HG03159 (cell line): ENCODE measurements around the gene IRF3.
"Not testable (repeated sequence)": the region's sequence is repeated elsewhere in the genome, so short reads cannot be mapped to it uniquely, and the experiment has no call there.

Experiments used
- ATAC-seq: cut with Tn5 transposase; IDR thresholded peaks from one replicate; pipeline ENCODE4 v1.9.1; 2021; ENCODE audit warnings: mild to moderate bottlenecking, moderate library complexity; ENCODE audit not compliant: unreplicated experiment

Gene IRF3

GRCh38 chr19:49626226-49626625, 39.4 kb downstream of the IRF3 start:
- no peak for ATAC-seq

GRCh38 chr19:49624967-49625910, 40.4 kb downstream of the IRF3 start:
- no peak for ATAC-seq

DNA sequence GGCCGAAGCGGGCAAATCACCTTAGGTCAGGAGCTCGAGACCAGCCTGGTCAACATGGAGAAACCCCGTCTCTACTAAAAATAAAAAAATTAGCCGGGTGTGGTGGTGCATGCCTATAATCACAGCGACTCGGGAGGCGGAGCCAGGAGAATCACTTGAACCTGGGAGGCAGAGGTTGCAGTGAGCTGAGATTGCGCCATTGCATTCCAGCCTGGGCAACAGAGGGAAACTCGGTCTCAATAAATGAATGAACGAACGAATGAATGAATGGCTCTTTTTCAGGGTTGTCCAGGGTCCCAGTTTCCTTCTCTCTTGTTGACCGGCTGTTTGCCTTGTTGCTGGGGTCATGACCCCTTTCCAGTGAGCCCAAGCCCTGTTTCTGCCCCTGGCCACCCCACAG, 47.8 kb downstream of the IRF3 start:
- ATAC-seq = not testable (repeated sequence)

DNA sequence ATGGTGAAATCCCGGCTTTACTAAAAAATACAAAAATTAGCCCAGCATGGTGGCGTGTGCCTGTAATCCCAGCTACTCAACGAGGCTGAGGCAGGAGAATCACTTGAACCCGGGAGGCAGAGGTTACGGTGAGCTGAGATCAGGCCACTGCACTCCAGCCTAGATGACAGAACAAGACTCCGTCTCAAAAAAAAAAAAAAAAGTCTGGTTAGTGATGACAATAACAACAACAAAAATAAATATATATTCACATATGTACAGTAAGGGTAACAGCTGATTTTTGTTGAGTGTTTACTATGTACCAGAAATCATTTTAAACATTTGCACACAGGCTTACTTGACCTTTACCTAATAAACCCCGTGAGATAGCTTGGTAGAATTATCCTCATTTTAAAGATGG, 48.7 kb downstream of the IRF3 start:
- ATAC-seq = no peak

- no peak for ATAC-seq
Observed at GRCh38 chr19:49616532-49616931, 49.1 kb downstream of the IRF3 start.

DNA sequence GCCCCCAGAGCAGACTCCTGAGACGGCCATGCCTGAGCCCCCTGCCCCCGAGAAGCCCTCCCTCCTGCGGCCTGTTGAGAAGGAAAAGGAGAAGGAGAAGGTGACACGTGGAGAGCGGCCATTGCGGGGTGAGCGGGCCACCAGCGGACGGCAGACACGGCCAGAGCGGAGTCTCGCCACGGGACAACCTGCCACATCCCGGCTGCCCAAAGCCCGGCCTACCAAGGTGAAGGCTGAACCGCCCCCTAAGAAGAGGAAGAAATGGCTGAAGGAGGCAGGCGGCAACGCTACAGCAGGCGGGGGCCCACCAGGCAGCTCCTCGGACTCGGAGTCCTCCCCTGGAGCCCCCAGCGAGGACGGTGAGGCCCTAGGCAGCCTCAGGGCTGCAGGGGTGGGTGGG, 49.8 kb downstream of the IRF3 start:
- ATAC-seq = no peak

DNA sequence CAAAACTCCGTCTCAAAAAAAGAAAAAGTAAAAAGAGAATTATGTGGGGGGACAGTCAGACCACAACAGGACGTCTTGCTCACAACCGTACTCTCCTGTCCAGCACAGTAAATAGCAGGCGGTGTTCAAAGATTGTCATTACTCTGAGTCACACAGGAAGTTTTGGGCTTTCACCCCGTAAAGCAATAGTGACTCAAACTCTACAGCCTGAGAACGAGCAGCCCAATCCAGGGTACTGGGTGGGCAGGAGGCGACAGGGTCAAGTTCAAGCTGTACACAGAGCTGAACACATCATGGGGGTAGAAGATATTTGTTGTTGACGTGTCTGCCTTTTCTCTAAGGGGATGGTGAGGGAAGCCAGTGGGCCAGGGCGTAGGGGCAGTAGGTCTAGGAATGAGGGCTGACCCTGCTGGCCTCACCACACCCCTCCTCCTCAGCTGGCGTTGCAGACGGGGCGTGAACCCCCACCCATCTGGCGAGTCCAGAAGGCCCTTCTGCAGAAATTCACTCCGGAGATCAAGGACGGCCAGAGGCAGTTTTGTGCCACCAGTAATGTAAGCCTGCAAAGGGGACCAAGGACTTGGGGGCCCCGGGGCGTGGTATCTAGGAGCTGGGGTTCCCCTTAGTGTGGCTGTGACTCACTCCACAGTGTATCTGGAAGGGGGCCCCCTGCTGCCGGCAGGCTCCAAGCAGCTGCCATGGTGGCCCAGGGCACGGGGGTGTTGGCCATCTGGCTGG, 51.4 kb downstream of the IRF3 start:
- no peak for ATAC-seq

GRCh38 chr19:49613374-49613773, 52.3 kb downstream of the IRF3 start:
- no peak for ATAC-seq
